H1 (cell line): ENCODE measurements around the gene CSE1L. TPM values are rescaled to one million over a fixed set of nuclear protein-coding genes. Genes with fewer than 3 reads are reported as not detected.

Source experiments
- CTCF ChIA-PET: fragments of 300-600 bp; sonication (Branson Sonifier 250); formaldehyde crosslinking; loops from one replicate; lab custom pipeline; 2021; ENCODE audit not compliant: partially characterized antibody; lab: Charles Lee
- POLR2A ChIA-PET: fragments of 300-600 bp; sonication (Branson Sonifier 250); formaldehyde crosslinking; loops from one replicate; lab custom pipeline; 2021; ENCODE audit warnings: inconsistent platforms; ENCODE audit not compliant: partially characterized antibody; lab: Charles Lee
- DNase-seq, 2 experiments: peaks; one replicate each; pipeline versions ENCODE4 v3.0.0 to v3.0.0-alpha.2; 2010 to 2022; ENCODE audit warnings: low spot score in 2 of 2, low read depth in 1 of 2, mixed read lengths in 1 of 2
- FAIRE-seq: peaks from 2 replicates; lab custom pipeline; 2011; peaks lifted over from hg19 to GRCh38; lab: Jason Lieb, UNC
- H2AFZ ChIP-seq: 2 replicates; pipeline ENCODE4 v1.8.1; 2012; ENCODE audit warnings: low read length, inconsistent platforms
- H2AK5ac ChIP-seq: 2 replicates; pipeline ENCODE4 v1.6.1; 2013; ENCODE audit warnings: low read depth, low read length
- H2BK120ac ChIP-seq: replicated peaks from 2 replicates; pipeline ENCODE3; 2013; ENCODE audit warnings: low read depth, low read length, inconsistent platforms
- H2BK12ac ChIP-seq: 2 replicates; pipeline ENCODE4 v1.6.1; 2013; ENCODE audit warnings: low read depth, low read length
- H2BK15ac ChIP-seq: 2 replicates; pipeline ENCODE4 v1.6.1; 2013; ENCODE audit warnings: low read length
- H2BK20ac ChIP-seq: 2 replicates; pipeline ENCODE4 v1.6.1; 2013; ENCODE audit warnings: low read length
- H2BK5ac ChIP-seq: 2 replicates; pipeline ENCODE4 v1.6.1; 2013; ENCODE audit warnings: low read depth, low read length
- H3K14ac ChIP-seq: 2 replicates; pipeline ENCODE4 v1.6.1; 2013; ENCODE audit warnings: inconsistent platforms; ENCODE audit not compliant: insufficient read length
- H3K18ac ChIP-seq: 2 replicates; pipeline ENCODE4 v1.6.1; 2013; ENCODE audit warnings: low read length; ENCODE audit errors: extremely low read depth
- H3K23ac ChIP-seq: 2 replicates; pipeline ENCODE4 v1.6.1; 2013; ENCODE audit warnings: inconsistent platforms; ENCODE audit not compliant: insufficient read length
- H3K23me2 ChIP-seq: 2 replicates; pipeline ENCODE4 v1.6.1; 2013; ENCODE audit warnings: low read depth, low read length
- H3K27ac ChIP-seq: 2 replicates; pipeline ENCODE4 v1.6.1; 2011; ENCODE audit warnings: low read depth, low read length, inconsistent platforms
- H3K27me3 ChIP-seq, 4 experiments: replicated peaks in 1 of 4; 1 replicate in 1 of 4; 2 replicates in 3 of 4; pipeline versions ENCODE4 v1.6.1 to v1.8.1; 2011 to 2013; ENCODE audit warnings: low read length in 3 of 4, mild to moderate bottlenecking in 3 of 4, inconsistent platforms in 2 of 4, mixed read lengths in 2 of 4, moderate library complexity in 1 of 4; ENCODE audit not compliant: control insufficient read depth in 3 of 4, insufficient read depth in 3 of 4; ENCODE audit errors: extremely low read depth in 1 of 4
- H3K36me3 ChIP-seq, 4 experiments: 2 replicates each; pipeline versions ENCODE4 v1.6.1 to v1.8.1; 2011 to 2013; ENCODE audit warnings: mild to moderate bottlenecking in 4 of 4, low read length in 3 of 4, moderate library complexity in 2 of 4, control low read depth in 1 of 4, inconsistent platforms in 1 of 4; ENCODE audit not compliant: insufficient read depth in 4 of 4, control insufficient read depth in 2 of 4
- H3K4ac ChIP-seq: replicated peaks from 2 replicates; pipeline ENCODE3; 2013; ENCODE audit warnings: low read length, low read depth, mixed read lengths, inconsistent platforms; ENCODE audit not compliant: insufficient read length
- H3K4me1 ChIP-seq, 4 experiments: replicated peaks in 1 of 4; 1 replicate in 1 of 4; 2 replicates in 3 of 4; pipeline versions ENCODE4 v1.6.1 to v1.8.1; 2011 to 2013; ENCODE audit warnings: low read length in 3 of 4, inconsistent platforms in 2 of 4, mixed read lengths in 1 of 4; ENCODE audit not compliant: insufficient read depth in 4 of 4, control insufficient read depth in 3 of 4
- H3K4me2 ChIP-seq, 2 experiments: 2 replicates each; pipeline versions ENCODE4 v1.6.1 to v1.8.1; 2011 to 2013; ENCODE audit warnings: low read depth in 2 of 2, low read length in 2 of 2, control low read depth in 1 of 2, inconsistent platforms in 1 of 2, mild to moderate bottlenecking in 1 of 2; ENCODE audit not compliant: insufficient read depth in 1 of 2
- H3K4me3 ChIP-seq, 4 experiments: fragments of 200-600, 300-600 bp in 1 of 4; sonication (generic), shearing (Covaris generic), sonication (Bioruptor Twin) in 1 of 4; 2 replicates each; pipeline versions ENCODE4 v1.5.1 to v1.8.1; 2011 to 2016; ENCODE audit warnings: low read length in 4 of 4, low read depth in 3 of 4, control low read depth in 2 of 4, inconsistent platforms in 2 of 4, mild to moderate bottlenecking in 2 of 4, mixed read lengths in 1 of 4, moderate library complexity in 1 of 4; ENCODE audit not compliant: insufficient read depth in 2 of 4; ENCODE audit errors: extremely low read depth in 1 of 4
- H3K56ac ChIP-seq: replicated peaks from 2 replicates; pipeline ENCODE3; 2013; ENCODE audit warnings: low read depth, mild to moderate bottlenecking, mixed read lengths, low read length, inconsistent platforms; ENCODE audit not compliant: insufficient read length
- H3K79me1 ChIP-seq: 2 replicates; pipeline ENCODE4 v1.6.1; 2013; ENCODE audit warnings: low read depth, low read length, control low read depth
- H3K79me2 ChIP-seq, 2 experiments: 2 replicates each; pipeline versions ENCODE4 v1.6.1 to v1.8.1; 2012 to 2013; ENCODE audit warnings: low read length in 2 of 2, mild to moderate bottlenecking in 2 of 2, inconsistent platforms in 1 of 2; ENCODE audit not compliant: insufficient read depth in 2 of 2, control insufficient read depth in 1 of 2
- H3K9ac ChIP-seq, 4 experiments: replicated peaks in 1 of 4; 1 replicate in 1 of 4; 2 replicates in 3 of 4; pipeline versions ENCODE4 v1.6.1 to v1.8.1; 2011 to 2013; ENCODE audit warnings: low read depth in 3 of 4, low read length in 3 of 4, control low read depth in 2 of 4, mild to moderate bottlenecking in 2 of 4, moderate library complexity in 2 of 4, inconsistent platforms in 1 of 4; ENCODE audit errors: extremely low read depth in 1 of 4
- H3K9me3 ChIP-seq, 2 experiments: 2 replicates each; pipeline versions ENCODE4 v1.6.1 to v1.8.1; 2012 to 2013; ENCODE audit warnings: mild to moderate bottlenecking in 2 of 2, moderate library complexity in 2 of 2, control low read depth in 1 of 2, inconsistent platforms in 1 of 2, low read depth in 1 of 2, low read length in 1 of 2, mixed read lengths in 1 of 2; ENCODE audit not compliant: insufficient read depth in 2 of 2
- H4K20me1 ChIP-seq, 2 experiments: replicated peaks in 1 of 2; 2 replicates each; pipeline versions ENCODE3 to v1.8.1; 2011 to 2013; ENCODE audit warnings: inconsistent platforms in 2 of 2, low read length in 2 of 2, mild to moderate bottlenecking in 1 of 2; ENCODE audit not compliant: insufficient read depth in 2 of 2, control insufficient read depth in 1 of 2
- H4K5ac ChIP-seq: 2 replicates; pipeline ENCODE4 v1.6.1; 2013; ENCODE audit warnings: low read length, low read depth, mixed read lengths, inconsistent platforms; ENCODE audit not compliant: insufficient read length
- H4K8ac ChIP-seq: 2 replicates; pipeline ENCODE4 v1.8.0; 2013; ENCODE audit warnings: mild to moderate bottlenecking, moderate library complexity, low read length, inconsistent platforms; ENCODE audit not compliant: insufficient read depth; ENCODE audit errors: extremely low read depth
- H4K91ac ChIP-seq: replicated peaks from 2 replicates; pipeline ENCODE3; 2013; ENCODE audit warnings: low read length, mixed read lengths, inconsistent platforms; ENCODE audit not compliant: insufficient read length
- EGR1 ChIP-seq: IDR thresholded peaks from 2 replicates; pipeline ENCODE4 v1.6.1; 2011; ENCODE audit warnings: low read depth, low read length, borderline replicate concordance
- KDM4A ChIP-seq: IDR thresholded peaks from one replicate; pipeline ENCODE4 v1.7.1; 2012; ENCODE audit warnings: low read depth, mild to moderate bottlenecking, moderate library complexity, low read length, inconsistent platforms; ENCODE audit not compliant: severe bottlenecking
- KDM5A ChIP-seq: fragments of 200-600 bp; IDR thresholded peaks from 2 replicates; pipeline ENCODE4 v1.7.1; 2012; ENCODE audit warnings: mild to moderate bottlenecking, low read length, inconsistent platforms, mixed read lengths
- POU5F1 ChIP-seq: IDR thresholded peaks from 2 replicates; pipeline ENCODE4 v1.6.1; 2011; ENCODE audit warnings: low read depth, mild to moderate bottlenecking, low read length, moderate library complexity
- TEAD4 ChIP-seq: IDR thresholded peaks from 2 replicates; pipeline ENCODE4 v1.6.1; 2012; ENCODE audit warnings: low read depth, low read length, inconsistent platforms, mixed read lengths
- WGBS, 2 experiments: shearing (Covaris generic) in 1 of 2; methylation state at CpG; one replicate each; pipeline versions ENCODE4 v1.1.6 to v1.1.7; 2013 to 2015; ENCODE audit warnings: low lambda C conversion rate in 2 of 2, mixed read lengths in 2 of 2, inconsistent platforms in 1 of 2, low coverage in 1 of 2, missing lambda C conversion rate in 1 of 2; ENCODE audit not compliant: insufficient replicate concordance in 2 of 2, insufficient coverage in 1 of 2, insufficient read length in 1 of 2; ENCODE audit errors: extremely low coverage in 1 of 2, missing lambda C conversion rate in 1 of 2; 5-methylcytosine and 5-hydroxymethylcytosine counted together
- polyA plus RNA-seq, 7 experiments: library from polyadenylated mRNA; depleted of rRNA in 3 of 7; stranded (reverse) in 5 of 7; unstranded in 2 of 7; fragments of >200 nt in 5 of 7; fragments of 200-250 nt in 2 of 7; gene quantifications; 1 replicate in 5 of 7; 2 replicates in 1 of 7; 4 replicates in 1 of 7; pipeline versions ENCODE4 v1.2.1 to v1.2.3, GENCODE V29; 2011 to 2013; ENCODE audit warnings: missing spikeins in 2 of 7, mixed read lengths in 2 of 7
- total RNA-seq: library from RNA; stranded (reverse); fragmentation: NEBNext Ultra II Directional; extraction: Animal tissue kit (Norgen Biotek cat#: 25700); gene quantifications from 2 replicates; pipeline ENCODE4 v1.2.1, GENCODE V29; 2021

CSE1L gene
- total and polyA plus RNA-seq, 2 of the 8 experiments (the other 6 are each of a cell fraction or from before 2014, with no cell fraction given): 94.1 to 269 TPM

DNA sequence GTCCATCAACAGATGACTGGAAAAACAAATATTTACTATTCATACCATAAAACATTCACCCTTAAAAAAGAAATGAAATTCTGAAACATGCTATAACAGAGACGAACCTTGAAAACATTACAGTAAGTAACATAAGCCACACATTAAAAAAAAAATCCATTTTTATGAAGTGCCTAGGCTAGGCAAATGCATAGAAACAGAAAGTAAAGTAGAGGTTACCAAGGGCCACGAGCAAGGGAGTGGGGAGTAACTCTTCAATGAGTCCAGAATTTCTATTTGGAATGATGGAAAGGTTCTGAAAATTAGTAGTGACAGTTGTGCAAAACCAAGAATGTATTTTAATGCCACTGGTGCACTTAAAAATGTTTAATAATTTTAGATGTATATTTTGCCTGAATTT lies 94.3 kb downstream of the CSE1L start:
- TF ChIP-seq POU5F1 (no peak), KDM5A (no peak), TEAD4 (no peak), KDM4A (no peak), EGR1 (no peak)
- H3K4ac ChIP-seq: no peak overlapping the region

More for the DNA sequence above, 94.3 kb downstream of the CSE1L start:
- Histone ChIP-seq H2BK120ac (no peak overlapping the region), H3K9ac (no peak overlapping the region), H3K36me3 (peaks cover 0 to 13% (median 4%) of the 10 kb centered on the region in 4 experiments; a peak in 5 of 8 replicates), H4K20me1 (peaks cover 2 to 3% of the 10 kb centered on the region in 2 experiments), H3K56ac (no peak overlapping the region), H2BK20ac (no peak overlapping the region), H3K4me1 (no peaks in the 10 kb centered on the region), H3K23ac (no peak overlapping the region), H3K79me2 (peaks cover 0 to 8% of the 10 kb centered on the region in 2 experiments; a peak in 2 of 4 replicates), H3K27ac (no peak overlapping the region), H2AFZ (no peak overlapping the region), H3K9me3 (no peaks in the 10 kb centered on the region), H2BK12ac (no peak overlapping the region), H3K79me1 (no peaks in the 10 kb centered on the region), H3K18ac (no peak overlapping the region), H4K91ac (no peak overlapping the region), H4K8ac (no peak overlapping the region), H4K5ac (no peak overlapping the region), H2BK15ac (no peak overlapping the region), H3K27me3 (no peaks in the 10 kb centered on the region), H3K4me3 (no peak overlapping the region), H2BK5ac (no peak overlapping the region), H3K23me2 (0 out of 2 replicates have a peak, but pooled peaks cover under 1% of the 10 kb centered on the region), H3K4me2 (no peak overlapping the region), H2AK5ac (no peak overlapping the region), H3K14ac (no peak overlapping the region)
- 86% methylated on average over 2 of the region's 2 CpGs; no CpG with 5 or more reads in 1 of the 2 experiments for WGBS, 2 experiments
- CTCF ChIA-PET: interaction anchor here (0.6 to 5.4 kb wide), 2 partner anchors 77 to 116 kb away, joined by 3 to 23 read pairs; no protein-coding TSS in a partner anchor
- POLR2A ChIA-PET: interaction anchor here (0.7 kb wide), 1 partner anchor 45 kb away, joined by 3 read pairs; no protein-coding TSS in a partner anchor
- DNase-seq (no peak), FAIRE-seq (no peak)
